Fibroblast of lung (primary cell): ENCODE measurements around the gene SYTL5. TPM values are rescaled to one million over a fixed set of nuclear protein-coding genes. Genes with fewer than 3 reads are reported as not detected.

Source experiments
- DNase-seq, 2 donors: peaks; one replicate each; pipeline versions ENCODE4 v3.0.0 to v3.0.0-alpha.2; 2010; ENCODE audit warnings: low read depth in 2 of 2
- H2AFZ ChIP-seq: 2 replicates; pipeline ENCODE4 v1.5.1; 2012; ENCODE audit warnings: low read length, control low read depth, inconsistent platforms
- H3K27ac ChIP-seq: 2 replicates; pipeline ENCODE4 v1.5.1; 2011; ENCODE audit warnings: low read length, control low read depth; ENCODE audit not compliant: insufficient read depth
- H3K27me3 ChIP-seq: 2 replicates; pipeline ENCODE4 v1.5.1; 2011; ENCODE audit warnings: mild to moderate bottlenecking, low read length; ENCODE audit not compliant: control insufficient read depth, insufficient read depth
- H3K36me3 ChIP-seq: 2 replicates; pipeline ENCODE4 v1.5.1; 2011; ENCODE audit warnings: low read length; ENCODE audit not compliant: control insufficient read depth, insufficient read depth
- H3K4me1 ChIP-seq: 2 replicates; pipeline ENCODE4 v1.5.1; 2011; ENCODE audit warnings: low read length; ENCODE audit not compliant: control insufficient read depth, insufficient read depth; ENCODE audit errors: extremely low read depth
- H3K4me2 ChIP-seq: 2 replicates; pipeline ENCODE4 v1.5.1; 2011; ENCODE audit warnings: low read length, control low read depth; ENCODE audit not compliant: insufficient read depth; ENCODE audit errors: extremely low read depth
- H3K4me3 ChIP-seq, 4 experiments: fragments of 200-600 bp in 1 of 4; sonication (generic) in 1 of 4; replicated peaks in 1 of 4; 2 replicates each; pipeline ENCODE4 v1.5.1; 2011 to 2016; ENCODE audit warnings: low read length in 4 of 4, low read depth in 3 of 4, mild to moderate bottlenecking in 3 of 4, control low read depth in 2 of 4, inconsistent platforms in 1 of 4, mixed read lengths in 1 of 4; ENCODE audit not compliant: insufficient read depth in 1 of 4; ENCODE audit errors: control extremely low read depth in 1 of 4
- H3K79me2 ChIP-seq: 2 replicates; pipeline ENCODE4 v1.5.1; 2012; ENCODE audit warnings: mild to moderate bottlenecking, low read length, inconsistent platforms; ENCODE audit not compliant: control insufficient read depth, insufficient read depth
- H3K9ac ChIP-seq: 2 replicates; pipeline ENCODE4 v1.5.1; 2011; ENCODE audit warnings: mild to moderate bottlenecking, low read length, control low read depth; ENCODE audit not compliant: insufficient read depth
- H3K9me3 ChIP-seq: 2 replicates; pipeline ENCODE4 v1.5.1; 2012; ENCODE audit warnings: low read depth, low read length; ENCODE audit not compliant: control insufficient read depth, insufficient read depth
- H4K20me1 ChIP-seq: 2 replicates; pipeline ENCODE4 v1.5.1; 2011; ENCODE audit warnings: low read length; ENCODE audit not compliant: control insufficient read depth, insufficient read depth; ENCODE audit errors: extremely low read depth
- EZH2 ChIP-seq: IDR thresholded peaks from 2 replicates; pipeline ENCODE4 v1.5.1; 2012; ENCODE audit warnings: low read length, control low read depth, mild to moderate bottlenecking; ENCODE audit errors: missing control alignments
- polyA plus RNA-seq, 2 donors: library from polyadenylated mRNA; depleted of rRNA in 1 of 2; stranded (reverse) in 1 of 2; unstranded in 1 of 2; fragments of >200 nt; gene quantifications; 2 replicates each; pipeline ENCODE4 v1.2.1, GENCODE V29; 2011 to 2012; ENCODE audit warnings: missing spikeins in 1 of 2
- total RNA-seq: library from RNA; depleted of rRNA; stranded (reverse); fragments of >200 nt; gene quantifications from 2 replicates; pipeline ENCODE4 v1.2.1, GENCODE V29; 2014
- TF ChIP-seq, protein P1 (sequence below), 2 donors: IDR thresholded peaks in 1 of 2; conservative IDR thresholded peaks in 1 of 2; 1 replicate in 1 of 2; 2 replicates in 1 of 2; pipeline ENCODE4 v1.5.1; 2011 to 2012; ENCODE audit warnings: low read length in 2 of 2, control low read depth in 1 of 2, inconsistent platforms in 1 of 2, low read depth in 1 of 2, mild to moderate bottlenecking in 1 of 2

SYTL5 gene
- total and polyA plus RNA-seq, 2 donors (not counting 1 experiment from before 2014, with no cell fraction given), result 0.27 to 1.5 TPM

DNA sequence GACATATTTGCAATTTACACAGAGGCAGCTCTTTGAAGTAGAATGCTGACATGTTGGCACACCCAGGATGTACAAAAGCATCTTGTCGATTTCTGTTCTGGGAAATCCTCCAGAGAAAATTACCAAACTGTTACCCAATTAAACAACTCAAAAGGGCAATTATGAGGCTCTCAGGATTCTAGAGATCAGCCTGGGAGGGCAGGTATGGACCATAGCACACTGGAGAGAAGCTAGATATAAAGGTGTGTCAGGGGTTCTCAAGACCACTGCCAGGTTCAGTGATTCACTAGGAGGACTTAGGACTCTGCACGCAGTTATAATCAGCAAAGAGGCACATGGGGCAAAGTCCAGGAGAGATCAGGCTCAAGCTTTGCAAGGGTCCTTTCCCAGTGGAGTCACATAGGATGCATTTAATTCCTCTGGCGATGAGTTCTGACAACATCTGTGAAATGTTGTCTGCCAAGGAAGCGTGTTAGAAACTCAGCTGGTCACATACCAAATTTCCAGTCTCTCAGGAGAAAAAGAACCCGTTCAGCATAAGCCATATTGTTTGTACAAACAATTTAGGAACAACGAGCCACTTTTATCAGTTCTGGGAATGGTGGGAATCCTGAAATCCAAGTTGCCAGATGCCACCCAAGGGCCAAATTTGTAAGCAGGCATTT lies 100.8 kb downstream of the SYTL5 start:
- Histone ChIP-seq H3K79me2 (no peaks in the 10 kb centered on the region), H3K9me3 (no peaks in the 10 kb centered on the region), H3K4me3 (no peak overlapping the region), H3K4me1 (no peaks in the 10 kb centered on the region), H3K27me3 (no peaks in the 10 kb centered on the region), H2AFZ (no peak overlapping the region), H3K36me3 (no peaks in the 10 kb centered on the region), H3K4me2 (no peak overlapping the region), H3K9ac (no peak overlapping the region), H3K27ac (no peak overlapping the region), H4K20me1 (no peaks in the 10 kb centered on the region)
- TF ChIP-seq, protein P1, sequence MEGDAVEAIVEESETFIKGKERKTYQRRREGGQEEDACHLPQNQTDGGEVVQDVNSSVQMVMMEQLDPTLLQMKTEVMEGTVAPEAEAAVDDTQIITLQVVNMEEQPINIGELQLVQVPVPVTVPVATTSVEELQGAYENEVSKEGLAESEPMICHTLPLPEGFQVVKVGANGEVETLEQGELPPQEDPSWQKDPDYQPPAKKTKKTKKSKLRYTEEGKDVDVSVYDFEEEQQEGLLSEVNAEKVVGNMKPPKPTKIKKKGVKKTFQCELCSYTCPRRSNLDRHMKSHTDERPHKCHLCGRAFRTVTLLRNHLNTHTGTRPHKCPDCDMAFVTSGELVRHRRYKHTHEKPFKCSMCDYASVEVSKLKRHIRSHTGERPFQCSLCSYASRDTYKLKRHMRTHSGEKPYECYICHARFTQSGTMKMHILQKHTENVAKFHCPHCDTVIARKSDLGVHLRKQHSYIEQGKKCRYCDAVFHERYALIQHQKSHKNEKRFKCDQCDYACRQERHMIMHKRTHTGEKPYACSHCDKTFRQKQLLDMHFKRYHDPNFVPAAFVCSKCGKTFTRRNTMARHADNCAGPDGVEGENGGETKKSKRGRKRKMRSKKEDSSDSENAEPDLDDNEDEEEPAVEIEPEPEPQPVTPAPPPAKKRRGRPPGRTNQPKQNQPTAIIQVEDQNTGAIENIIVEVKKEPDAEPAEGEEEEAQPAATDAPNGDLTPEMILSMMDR (conservative IDR thresholded peaks at IDR 0.05 in 1 of 2, IDR thresholded peaks at IDR 0.05 in 1 of 2; ENCODE audit: low read depth in 1 of 2, low read length in 2 of 2), result no peak
- no peak for DNase-seq

DNA sequence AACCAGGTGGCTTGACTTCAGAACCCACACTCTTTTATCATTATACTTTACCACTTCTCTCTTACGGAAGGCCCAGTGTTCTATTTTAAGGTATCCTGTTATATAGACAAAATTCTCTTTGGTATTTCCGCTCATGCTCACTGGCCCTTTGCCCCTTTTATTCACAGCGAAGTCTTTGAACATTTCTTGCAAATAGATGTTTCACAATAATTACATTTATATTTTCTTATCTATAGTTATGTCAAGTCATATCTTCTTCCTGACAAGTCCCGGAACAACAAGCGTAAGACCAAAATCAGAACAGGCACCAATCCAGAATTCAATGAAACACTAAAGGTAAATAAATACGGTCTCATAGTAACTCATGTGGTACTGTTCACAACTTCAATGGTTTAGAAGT lies 102.0 kb downstream of the SYTL5 start:
- H3K36me3 ChIP-seq, result no peaks in the 10 kb centered on the region
- H3K9me3 ChIP-seq, result no peaks in the 10 kb centered on the region
- no peaks in the 10 kb centered on the region for H3K27me3 ChIP-seq
- H3K27ac ChIP-seq, result no peak overlapping the region
- no peak overlapping the region for H3K4me3 ChIP-seq
- no peak overlapping the region for H2AFZ ChIP-seq
- TF ChIP-seq, protein P1 (conservative IDR thresholded peaks at IDR 0.05 in 1 of 2, IDR thresholded peaks at IDR 0.05 in 1 of 2; ENCODE audit: low read depth in 1 of 2, low read length in 2 of 2), result no peak
- TF ChIP-seq EZH2, result no peak
- H3K4me1 ChIP-seq, result no peaks in the 10 kb centered on the region
- no peak overlapping the region for H3K4me2 ChIP-seq
- no peaks in the 10 kb centered on the region for H3K79me2 ChIP-seq
- DNase-seq, result peak in 1 of 2 donors; percentile 75
- no peaks in the 10 kb centered on the region for H4K20me1 ChIP-seq
- no peak overlapping the region for H3K9ac ChIP-seq

DNA sequence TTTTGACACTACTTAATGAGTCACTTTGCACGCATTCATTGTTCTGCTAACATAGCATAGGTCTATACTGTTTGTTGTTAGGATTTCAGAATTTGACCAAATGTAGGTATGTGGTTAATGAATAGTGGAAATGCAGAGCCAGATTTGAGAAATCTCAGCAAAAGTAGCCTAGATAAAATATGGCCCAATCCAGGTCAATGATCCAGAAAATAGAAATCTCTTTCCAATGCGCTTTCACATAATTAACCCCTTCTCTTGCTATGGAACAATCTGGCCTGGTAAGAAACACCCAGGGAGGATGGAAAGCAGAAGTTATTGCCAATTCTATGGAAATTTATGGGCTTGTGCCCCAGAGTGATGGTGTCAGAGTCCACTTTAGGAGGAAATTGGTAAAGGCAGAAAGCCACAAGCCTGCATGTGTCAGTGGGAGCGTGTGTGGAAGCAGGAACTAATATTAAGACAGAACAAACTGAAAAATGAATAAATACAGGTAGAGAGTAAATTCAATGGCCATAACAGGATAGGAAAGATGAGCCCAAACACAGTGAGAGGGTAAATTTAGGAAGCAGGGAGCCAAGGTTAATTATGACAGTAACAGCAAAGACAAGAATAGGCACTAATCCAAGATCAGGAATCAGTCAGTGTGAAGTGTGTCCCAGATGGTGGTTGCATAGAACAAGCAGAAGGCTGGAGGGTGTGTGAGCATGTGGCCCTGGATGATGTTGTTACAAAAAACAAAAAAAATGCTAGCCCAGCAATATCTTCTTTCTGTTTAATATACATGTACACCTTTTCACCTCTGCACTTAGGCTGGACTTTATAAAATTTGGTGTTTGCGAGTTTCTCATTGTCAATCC lies 102.9 kb downstream of the SYTL5 start:
- H3K27ac ChIP-seq, result no peak overlapping the region
- no peaks in the 10 kb centered on the region for H3K36me3 ChIP-seq
- no peak overlapping the region for H3K9ac ChIP-seq
- H3K27me3 ChIP-seq, result no peaks in the 10 kb centered on the region
- no peaks in the 10 kb centered on the region for H3K79me2 ChIP-seq
- no peak for TF ChIP-seq EZH2
- TF ChIP-seq, protein P1 (conservative IDR thresholded peaks at IDR 0.05 in 1 of 2, IDR thresholded peaks at IDR 0.05 in 1 of 2; ENCODE audit: low read depth in 1 of 2, low read length in 2 of 2), result no peak
- H2AFZ ChIP-seq, result no peak overlapping the region
- H3K4me3 ChIP-seq, result no peak overlapping the region
- H4K20me1 ChIP-seq, result no peaks in the 10 kb centered on the region
- no peak for DNase-seq
- no peaks in the 10 kb centered on the region for H3K9me3 ChIP-seq
- H3K4me1 ChIP-seq, result no peaks in the 10 kb centered on the region
- no peak overlapping the region for H3K4me2 ChIP-seq
